Stomach (tissue), 4 donors: ENCODE results near the gene GRIP2.

ENCODE experiments used
- CTCF ChIP-seq, 7 experiments: fragments of 450-650 bp in 4 of 7; fragments of 200-600 bp in 3 of 7; sonication (generic) in 3 of 7; IDR thresholded peaks; one replicate each; pipeline ENCODE4 v1.5.1; 2016 to 2019; ENCODE audit warnings: antibody characterized with exemption in 7 of 7, control low read depth in 2 of 7, mild to moderate bottlenecking in 1 of 7
- EP300 ChIP-seq: sonication (generic); formaldehyde crosslinking; IDR thresholded peaks from one replicate; pipeline ENCODE4 v1.6.1; 2017; ENCODE audit warnings: antibody characterized with exemption

DNA sequence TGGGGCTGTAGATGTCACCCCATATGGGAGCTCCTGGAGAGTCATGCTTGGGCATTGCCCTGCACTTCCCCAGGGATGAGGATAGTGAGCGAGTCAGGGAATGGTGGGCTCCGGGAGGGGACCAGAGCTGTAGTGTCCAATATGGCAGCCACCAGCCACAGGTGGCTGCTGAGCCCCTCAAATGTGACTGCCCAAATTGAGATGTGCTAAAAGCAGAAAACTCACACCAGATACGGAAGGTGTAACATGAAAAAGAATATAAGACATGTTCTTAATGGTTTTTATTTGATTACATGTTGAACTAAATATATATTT lies 31.7 kb downstream of the GRIP2 start:
- no peak for TF ChIP-seq CTCF (IDR thresholded peaks at IDR 0.05)
- TF ChIP-seq EP300, result no peak
